GM21576 (cell line): ENCODE measurements around the gene PIM3.
"Not testable (repeated sequence)": the region's sequence is repeated elsewhere in the genome, so short reads cannot be mapped to it uniquely, and the experiment has no call there.

Experiments used
- ATAC-seq: cut with Tn5 transposase; IDR thresholded peaks from one replicate; pipeline ENCODE4 v1.9.1; 2021; ENCODE audit warnings: mild to moderate bottlenecking, moderate library complexity; ENCODE audit not compliant: unreplicated experiment

Gene PIM3

DNA sequence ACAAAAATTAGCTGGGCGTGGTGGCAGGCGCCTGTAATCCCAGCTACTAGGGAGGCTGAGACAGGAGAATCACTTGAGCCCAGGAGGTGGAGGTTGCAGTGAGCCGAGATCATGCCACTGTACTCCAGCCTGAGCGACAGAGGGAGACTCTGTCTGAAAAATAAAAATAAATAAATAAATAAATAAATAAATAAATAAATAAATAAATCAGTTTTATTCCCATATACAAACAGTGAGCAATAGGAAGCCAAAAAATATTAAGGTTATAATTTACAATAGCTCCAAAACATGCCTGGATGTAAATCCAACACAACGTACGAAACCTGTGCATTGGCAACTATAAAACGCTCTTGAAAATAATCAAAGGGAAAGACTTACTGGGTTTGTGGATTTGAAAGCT, 21.2 kb downstream of the PIM3 start:
- not testable (repeated sequence) for ATAC-seq

DNA sequence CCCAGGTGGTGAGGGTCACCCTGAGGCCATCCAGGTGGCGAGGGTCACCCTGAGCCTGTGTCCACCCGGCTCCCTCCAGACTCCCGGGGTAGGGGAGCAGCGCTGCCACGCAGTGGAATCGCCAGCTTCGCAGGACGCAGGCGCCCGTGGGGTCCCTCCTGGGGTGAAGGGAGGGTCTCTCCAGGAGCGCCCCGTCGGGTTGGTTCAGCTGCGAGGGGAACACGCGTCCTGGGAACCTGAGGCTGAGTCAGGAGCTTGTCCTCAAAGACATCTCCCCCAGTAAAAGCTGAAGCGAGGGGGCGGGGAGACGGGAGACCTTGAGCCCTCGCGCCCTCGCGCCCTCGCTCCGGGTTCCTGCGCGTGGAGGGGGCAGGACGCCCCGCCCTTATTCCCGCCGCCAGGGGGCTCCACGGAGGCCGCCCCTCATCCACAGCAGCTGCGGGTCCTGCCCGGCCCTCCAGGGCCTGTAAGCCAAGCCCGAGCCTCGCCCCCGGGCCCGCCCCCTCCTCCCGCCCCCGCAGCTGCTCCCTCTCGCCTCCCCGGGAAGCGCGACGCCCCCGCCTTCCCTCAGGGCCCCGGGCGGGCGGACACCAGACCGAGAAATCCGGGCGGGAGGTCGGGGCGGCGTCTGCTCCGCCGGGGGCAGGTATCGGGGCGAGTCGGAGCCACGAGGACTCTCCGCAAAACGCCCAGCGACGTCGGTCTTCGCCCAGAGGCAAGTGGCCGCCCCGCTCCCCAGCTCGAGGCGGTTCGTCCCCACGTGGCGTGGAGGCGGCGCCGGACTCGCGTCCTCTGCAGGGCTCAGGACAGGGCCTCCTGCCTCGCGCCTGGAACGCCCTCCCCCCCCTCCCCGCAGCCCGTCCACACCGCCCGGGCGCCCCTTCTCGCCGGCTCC, 22.8 kb downstream of the PIM3 start:
- ATAC-seq, result no peak

DNA sequence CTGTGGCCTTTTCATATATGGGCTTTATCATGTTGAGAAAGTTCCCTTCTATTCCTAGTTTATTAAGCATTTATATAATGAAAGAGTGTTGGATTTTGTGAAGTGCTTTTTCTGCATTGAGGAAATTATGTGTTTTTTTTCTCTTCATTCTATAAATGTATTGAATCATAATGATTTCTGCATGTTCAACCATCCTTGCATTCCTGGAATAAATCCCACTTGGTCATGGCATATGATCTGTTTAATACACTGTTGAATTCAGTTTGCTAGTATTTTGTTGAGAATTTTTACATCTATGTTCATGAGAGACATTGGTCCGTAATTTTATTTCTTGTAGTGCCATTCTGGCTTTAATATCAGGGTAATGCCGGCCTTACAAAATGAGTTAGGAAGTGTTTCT, 25.8 kb downstream of the PIM3 start:
- no peak for ATAC-seq

- ATAC-seq, result not testable (repeated sequence)
These were observed 29.3 kb downstream of the PIM3 start for GRCh38 chr22:49989826-49990225.

DNA sequence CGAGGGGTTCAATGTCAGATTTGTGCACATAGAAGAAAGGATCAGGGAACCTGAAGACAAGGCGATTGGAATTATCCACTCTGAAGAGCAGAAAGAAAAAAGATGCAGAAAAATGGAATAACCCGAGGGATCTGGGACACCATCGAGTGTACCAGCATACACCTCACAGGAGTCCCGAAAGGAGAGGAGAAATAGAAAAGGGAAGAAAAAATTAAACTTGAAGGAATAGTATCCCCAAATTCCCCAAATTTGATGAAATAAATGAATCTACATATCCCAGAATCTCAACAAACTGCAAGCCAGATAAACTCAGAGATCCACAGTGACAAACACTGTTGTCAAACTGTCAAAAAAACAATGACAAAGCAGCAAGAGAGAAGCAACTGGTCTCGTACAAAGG, 30.6 kb downstream of the PIM3 start:
- no peak for ATAC-seq

GRCh38 chr22:49991907-49992533, 31.4 kb downstream of the PIM3 start:
- ATAC-seq, result no peak

DNA sequence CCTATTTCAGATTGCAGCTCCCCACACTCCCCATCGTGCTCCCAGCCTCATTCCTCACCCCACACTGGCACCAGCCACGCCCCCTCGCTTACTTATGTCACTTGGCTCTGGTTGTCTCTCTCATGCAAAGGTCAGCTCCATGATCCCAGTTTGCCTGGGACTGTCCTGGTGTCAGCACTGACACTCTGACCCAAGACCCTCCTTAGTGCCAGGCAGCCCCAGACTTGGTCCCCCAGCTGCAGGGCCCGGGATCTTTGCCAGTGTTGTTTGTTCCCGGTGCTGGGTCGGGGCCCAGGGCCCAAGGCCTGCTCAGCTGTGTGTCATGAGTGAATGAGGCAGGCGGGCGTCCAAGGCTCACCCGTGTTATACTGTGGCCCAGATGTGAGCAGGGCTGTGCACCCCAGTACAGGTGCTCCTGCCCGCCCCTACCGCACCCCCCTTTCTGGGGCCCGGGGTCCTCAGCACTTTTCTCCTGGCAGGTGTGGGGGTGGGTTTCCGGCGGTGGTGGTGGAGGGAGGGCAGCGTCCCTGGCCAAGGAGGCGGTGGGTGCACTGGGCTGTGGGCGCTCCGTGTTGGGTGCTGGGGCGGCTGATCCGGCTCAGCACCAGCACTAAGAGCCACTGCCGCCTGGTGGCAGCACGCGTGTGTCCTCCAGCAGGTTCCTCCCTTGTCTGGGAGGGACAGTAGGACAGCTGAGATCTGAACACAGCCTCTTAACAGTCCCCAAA, 32.5 kb downstream of the PIM3 start:
- no peak for ATAC-seq

DNA sequence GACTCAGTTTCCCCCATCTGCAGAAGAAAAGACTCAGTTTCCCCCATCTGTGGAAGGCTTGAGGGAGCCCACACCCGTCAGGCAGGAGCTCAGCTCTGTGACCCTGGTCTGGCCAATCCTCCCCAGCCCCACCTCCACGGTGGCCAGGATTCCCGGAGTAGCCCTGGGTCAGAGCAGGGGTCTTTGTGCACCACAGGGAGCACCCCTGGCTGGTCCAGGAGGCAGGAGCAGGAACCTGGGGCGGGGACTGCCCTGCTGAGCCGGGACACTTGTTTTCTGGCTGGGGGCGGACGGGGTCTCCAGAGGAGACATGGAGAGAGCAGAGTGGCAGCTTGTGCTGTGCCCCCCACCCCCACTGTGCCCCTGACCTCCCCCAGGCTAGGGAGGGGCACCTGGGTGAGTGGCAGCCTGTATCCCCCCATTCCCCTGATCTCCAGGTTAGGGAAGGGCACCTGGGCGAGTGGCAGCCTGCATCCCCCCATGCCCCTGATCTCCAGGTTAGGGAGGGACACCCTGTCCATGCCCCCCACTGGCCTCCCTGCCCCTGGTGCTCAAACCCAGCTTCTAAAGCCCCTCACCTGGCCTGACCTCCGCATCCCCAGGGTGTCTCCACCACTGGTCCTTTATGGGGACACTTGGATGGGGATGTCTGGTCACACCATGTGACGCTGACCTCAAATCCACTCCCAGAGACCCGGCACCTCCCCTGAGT, 33.2 kb downstream of the PIM3 start:
- no peak for ATAC-seq

GRCh38 chr22:49994361-49995040, 33.9 kb downstream of the PIM3 start:
- no peak for ATAC-seq

DNA sequence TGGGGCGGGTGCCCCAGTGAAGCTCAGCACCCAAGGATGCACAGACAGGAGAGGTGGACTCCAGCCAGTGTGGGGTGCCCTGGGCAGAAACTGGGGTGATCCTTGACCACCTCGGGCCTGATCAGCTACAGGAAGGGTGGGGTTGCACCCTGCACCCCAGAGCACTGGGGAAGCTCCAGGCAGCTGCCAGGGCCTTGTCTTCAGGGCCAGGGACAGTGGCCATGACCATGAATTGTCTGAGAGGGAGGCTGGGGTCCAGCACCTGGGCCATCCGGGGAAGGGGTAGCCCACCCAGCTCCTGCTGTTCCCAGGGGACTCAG, 34.4 kb downstream of the PIM3 start:
- no peak for ATAC-seq

DNA sequence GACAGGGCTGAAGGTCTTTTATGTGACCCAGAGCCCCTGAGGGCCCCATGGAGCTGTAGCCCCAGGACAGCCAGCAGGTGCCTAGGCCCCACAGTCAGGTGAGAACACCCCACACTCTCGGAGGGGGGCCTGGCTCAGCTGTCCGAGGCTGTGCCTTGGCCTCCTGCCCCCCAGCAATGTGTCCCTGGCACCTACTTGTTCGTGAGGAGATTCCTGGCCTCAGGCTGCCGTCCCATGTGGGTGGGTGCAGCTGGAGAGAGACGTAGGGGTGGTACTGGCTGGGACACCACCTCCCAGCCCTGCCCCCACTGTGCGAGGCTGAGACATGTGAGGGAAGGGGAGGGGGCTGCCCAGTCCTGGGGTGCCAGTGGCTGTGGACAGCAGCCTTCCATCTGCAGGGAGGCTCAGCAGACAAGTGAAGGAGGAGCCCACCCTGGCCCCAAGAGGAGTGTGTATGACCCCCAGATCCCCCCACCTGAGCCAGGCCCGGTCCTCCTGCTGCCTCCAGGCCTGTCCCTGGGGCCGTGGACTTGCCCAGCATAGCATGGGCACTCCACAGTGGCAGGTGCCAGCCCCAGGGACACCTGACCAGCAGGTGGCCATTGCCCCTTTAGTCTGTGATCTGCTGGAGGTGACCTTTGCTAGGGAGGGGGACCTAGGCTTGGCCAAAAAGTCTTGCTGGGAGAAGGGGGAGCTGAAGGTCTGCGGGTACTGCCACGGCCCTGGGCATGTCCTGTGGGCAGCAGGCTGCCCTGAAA, 35.0 kb downstream of the PIM3 start:
- ATAC-seq, result no peak

- ATAC-seq, result no peak
These were observed 35.5 kb downstream of the PIM3 start for GRCh38 chr22:49996119-49996517.

DNA sequence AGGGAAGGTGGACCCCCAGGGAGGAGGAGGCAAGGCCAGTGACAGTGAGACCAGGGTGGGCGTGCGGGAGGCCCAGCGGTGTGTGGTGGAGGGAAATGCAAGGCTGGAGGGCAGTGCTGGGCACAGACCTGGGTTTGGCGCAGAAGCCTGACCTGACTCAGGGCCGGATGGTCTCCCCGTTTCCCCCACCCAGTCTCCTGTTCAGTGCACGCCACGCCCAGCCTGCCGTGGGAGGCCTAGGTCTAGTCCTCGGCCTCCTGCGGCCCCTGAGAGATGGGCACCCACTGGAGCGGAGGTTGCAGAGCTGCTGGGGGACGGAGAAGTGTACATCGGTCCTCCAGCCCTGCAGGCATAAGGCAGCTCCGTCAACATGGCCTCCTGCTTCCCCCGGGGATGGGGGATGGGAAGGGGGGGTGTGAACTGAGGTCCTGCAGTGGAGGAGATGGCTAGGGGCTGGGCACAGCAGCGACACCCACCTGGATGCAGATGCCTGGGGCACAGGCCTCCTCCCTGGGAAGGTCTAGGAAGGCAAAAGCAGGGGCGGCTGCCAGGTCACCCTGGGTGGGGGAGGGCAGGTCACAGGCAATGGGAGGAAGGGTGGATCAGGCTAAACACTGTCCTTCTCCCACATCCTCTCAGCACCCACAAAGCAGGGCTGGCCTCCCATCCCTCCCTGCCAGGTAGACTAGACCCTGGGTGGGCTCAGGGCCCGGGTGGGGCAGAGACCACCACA, 36.1 kb downstream of the PIM3 start:
- ATAC-seq, result no peak

- no peak for ATAC-seq
These were observed 36.7 kb downstream of the PIM3 start for GRCh38 chr22:49997251-49997599.

DNA sequence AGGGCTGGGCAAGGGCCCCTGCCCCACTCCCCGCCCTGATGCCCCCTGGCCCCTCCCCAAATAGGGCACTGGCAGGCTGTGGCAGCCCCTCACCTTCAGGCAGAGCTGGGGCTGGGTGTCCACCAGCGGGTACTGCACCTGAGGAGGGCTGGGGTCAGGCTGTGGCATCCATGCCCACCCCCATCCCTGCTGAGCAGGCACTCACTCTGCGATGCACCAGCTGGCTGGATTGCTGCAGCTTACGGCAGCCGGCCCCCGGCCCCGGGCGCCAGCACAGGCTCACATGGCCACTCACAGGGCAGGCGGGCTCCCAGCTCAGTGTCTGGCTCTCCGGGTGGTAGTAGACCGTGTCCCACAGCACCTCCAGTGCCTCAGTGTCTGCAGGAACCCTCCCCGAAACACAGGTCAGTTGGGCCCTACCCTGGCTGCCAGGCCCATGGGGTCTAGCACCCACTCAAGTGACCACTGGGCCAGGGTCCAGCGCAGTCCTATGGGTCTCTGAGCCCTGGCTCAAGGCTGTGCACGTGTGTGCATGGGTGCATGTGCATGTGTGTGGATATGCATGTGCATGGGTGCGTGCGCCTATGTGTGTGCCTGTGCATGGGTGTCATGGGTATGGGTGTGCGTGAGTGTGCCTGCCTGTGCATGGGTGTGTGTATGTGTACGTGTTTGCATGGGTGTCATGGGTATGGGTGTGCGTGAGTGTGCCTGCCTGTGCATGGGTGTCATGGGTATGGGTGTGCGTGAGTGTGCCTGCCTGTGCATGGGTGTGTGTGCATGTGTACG, 37.6 kb downstream of the PIM3 start:
- no peak for ATAC-seq

DNA sequence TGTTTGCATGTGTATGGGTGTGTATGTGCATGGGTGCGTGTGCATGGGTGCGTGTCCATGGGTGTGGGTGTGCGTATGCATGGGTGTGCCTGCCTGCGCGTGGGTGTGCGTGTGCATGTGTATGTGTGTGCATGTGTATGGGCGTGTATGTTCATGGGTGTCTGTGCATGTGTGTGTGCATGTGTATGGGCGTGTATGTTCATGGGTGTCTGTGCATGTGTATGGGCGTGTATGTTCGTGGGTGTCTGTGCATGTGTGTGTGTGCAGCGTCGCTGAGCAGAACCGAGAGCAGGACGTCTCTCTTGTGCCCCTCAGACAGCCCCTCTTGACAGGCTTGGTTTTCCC, 38.1 kb downstream of the PIM3 start:
- no peak for ATAC-seq

- ATAC-seq, result no peak
These were observed 38.7 kb downstream of the PIM3 start for GRCh38 chr22:49999063-49999945.
